ENCODE results near the gene DISC1.

GRCh38 chr1:232020352-232020751 is 393.8 kb downstream of the DISC1 start:
- TF ChIP-seq, protein P1, sequence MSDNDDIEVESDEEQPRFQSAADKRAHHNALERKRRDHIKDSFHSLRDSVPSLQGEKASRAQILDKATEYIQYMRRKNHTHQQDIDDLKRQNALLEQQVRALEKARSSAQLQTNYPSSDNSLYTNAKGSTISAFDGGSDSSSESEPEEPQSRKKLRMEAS (IDR thresholded peaks at IDR 0.05), result no peak
- TF ChIP-seq, protein P2, sequence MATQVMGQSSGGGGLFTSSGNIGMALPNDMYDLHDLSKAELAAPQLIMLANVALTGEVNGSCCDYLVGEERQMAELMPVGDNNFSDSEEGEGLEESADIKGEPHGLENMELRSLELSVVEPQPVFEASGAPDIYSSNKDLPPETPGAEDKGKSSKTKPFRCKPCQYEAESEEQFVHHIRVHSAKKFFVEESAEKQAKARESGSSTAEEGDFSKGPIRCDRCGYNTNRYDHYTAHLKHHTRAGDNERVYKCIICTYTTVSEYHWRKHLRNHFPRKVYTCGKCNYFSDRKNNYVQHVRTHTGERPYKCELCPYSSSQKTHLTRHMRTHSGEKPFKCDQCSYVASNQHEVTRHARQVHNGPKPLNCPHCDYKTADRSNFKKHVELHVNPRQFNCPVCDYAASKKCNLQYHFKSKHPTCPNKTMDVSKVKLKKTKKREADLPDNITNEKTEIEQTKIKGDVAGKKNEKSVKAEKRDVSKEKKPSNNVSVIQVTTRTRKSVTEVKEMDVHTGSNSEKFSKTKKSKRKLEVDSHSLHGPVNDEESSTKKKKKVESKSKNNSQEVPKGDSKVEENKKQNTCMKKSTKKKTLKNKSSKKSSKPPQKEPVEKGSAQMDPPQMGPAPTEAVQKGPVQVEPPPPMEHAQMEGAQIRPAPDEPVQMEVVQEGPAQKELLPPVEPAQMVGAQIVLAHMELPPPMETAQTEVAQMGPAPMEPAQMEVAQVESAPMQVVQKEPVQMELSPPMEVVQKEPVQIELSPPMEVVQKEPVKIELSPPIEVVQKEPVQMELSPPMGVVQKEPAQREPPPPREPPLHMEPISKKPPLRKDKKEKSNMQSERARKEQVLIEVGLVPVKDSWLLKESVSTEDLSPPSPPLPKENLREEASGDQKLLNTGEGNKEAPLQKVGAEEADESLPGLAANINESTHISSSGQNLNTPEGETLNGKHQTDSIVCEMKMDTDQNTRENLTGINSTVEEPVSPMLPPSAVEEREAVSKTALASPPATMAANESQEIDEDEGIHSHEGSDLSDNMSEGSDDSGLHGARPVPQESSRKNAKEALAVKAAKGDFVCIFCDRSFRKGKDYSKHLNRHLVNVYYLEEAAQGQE (IDR thresholded peaks at IDR 0.05; ENCODE audit: low read depth), result no peak
- TF ChIP-seq TCF12 (IDR thresholded peaks at IDR 0.05; ENCODE audit: low read depth) (no peak), EP300 (IDR thresholded peaks at IDR 0.05; ENCODE audit: borderline replicate concordance) (no peak), CREB1 (IDR thresholded peaks at IDR 0.05; ENCODE audit: low read depth) (no peak), ZBTB7A (IDR thresholded peaks at IDR 0.05; ENCODE audit: low read depth) (no peak), CEBPB (IDR thresholded peaks at IDR 0.05) (no peak), FOXM1 (IDR thresholded peaks at IDR 0.05; ENCODE audit: borderline replicate concordance, low read depth) (no peak), RAD21 (IDR thresholded peaks at IDR 0.05; ENCODE audit: low read depth) (no peak), EGR1 (IDR thresholded peaks at IDR 0.05) (no peak), TAF1 (IDR thresholded peaks at IDR 0.05; ENCODE audit: low read depth) (no peak), YY1 (IDR thresholded peaks at IDR 0.05; ENCODE audit: low read depth) (no peak), NFIC (IDR thresholded peaks at IDR 0.05) (no peak), TEAD4 (IDR thresholded peaks at IDR 0.05) (no peak)

Data from Ishikawa (cell line).